Measurements from ENCODE around the gene RBBP9.
A peak's percentile ranks its signal among the peaks of the same experiment; 100 is the strongest.
"Not testable (repeated sequence)": the region's sequence is repeated elsewhere in the genome, so short reads cannot be mapped to it uniquely, and the experiment has no call there.

Gene RBBP9

GRCh38 chr20:18506744-18507143, 9.7 kb upstream of the RBBP9 start:
- ATAC-seq (ENCODE audit: insufficient read depth, low read depth) (no peak), DNase-seq (no peak)
- H3K4me3 ChIP-seq (ENCODE audit: low read depth in 1 of 2, low read length in 2 of 2): peak overlapping the region; percentile 72 to 74; a peak in 3 of 4 replicates

GRCh38 chr20:18504479-18505060, 7.5 kb upstream of the RBBP9 start:
- Histone ChIP-seq H3K27me3 (ENCODE audit: insufficient read depth, low read length, poor library complexity) (no peaks in the 10 kb centered on the region), H3K4me2 (ENCODE audit: insufficient read depth, low read length) (no peak overlapping the region), H3K36me3 (ENCODE audit: insufficient read depth, low read length) (peaks cover 5% of the 10 kb centered on the region), H2AFZ (ENCODE audit: low read depth, low read length) (no peak overlapping the region), H3K4me1 (ENCODE audit: insufficient read depth, low read length) (peaks cover 25% of the 10 kb centered on the region), H3K9ac (ENCODE audit: low read depth, low read length) (no peak overlapping the region), H3K9me3 (ENCODE audit: insufficient read depth, low read length, severe bottlenecking) (no peaks in the 10 kb centered on the region), H4K20me1 (ENCODE audit: insufficient read depth, low read length) (no peaks in the 10 kb centered on the region), H3K79me2 (ENCODE audit: insufficient read depth, low read length) (peaks cover 19% of the 10 kb centered on the region), H3K4me3 (ENCODE audit: low read depth in 1 of 2, low read length in 2 of 2) (no peak overlapping the region), H3K27ac (ENCODE audit: low read length) (no peak overlapping the region)
- ATAC-seq (ENCODE audit: insufficient read depth, low read depth): no peak
- no peak for DNase-seq
- TF ChIP-seq CTCF (IDR thresholded peaks at IDR 0.05; ENCODE audit: borderline replicate concordance, extremely low read depth, low read length, poor library complexity, severe bottlenecking) (no peak), EZH2 (IDR thresholded peaks at IDR 0.05; ENCODE audit: borderline replicate concordance, low read depth, low read length, severe bottlenecking) (no peak)

More at GRCh38 chr20:18506744-18507143, 9.7 kb upstream of the RBBP9 start:
- TF ChIP-seq EZH2 (IDR thresholded peaks at IDR 0.05; ENCODE audit: borderline replicate concordance, low read depth, low read length, severe bottlenecking) (no peak), CTCF (IDR thresholded peaks at IDR 0.05; ENCODE audit: borderline replicate concordance, extremely low read depth, low read length, poor library complexity, severe bottlenecking) (no peak)
- H3K27me3 ChIP-seq (ENCODE audit: insufficient read depth, low read length, poor library complexity): no peaks in the 10 kb centered on the region
- H3K27ac ChIP-seq (ENCODE audit: low read length): peak overlapping the region; percentile 96
- H3K4me1 ChIP-seq (ENCODE audit: insufficient read depth, low read length): peaks cover 31% of the 10 kb centered on the region
- peak overlapping the region; percentile 96 for H3K4me2 ChIP-seq (ENCODE audit: insufficient read depth, low read length)
- no peaks in the 10 kb centered on the region for H4K20me1 ChIP-seq (ENCODE audit: insufficient read depth, low read length)
- peaks cover 25% of the 10 kb centered on the region for H3K79me2 ChIP-seq (ENCODE audit: insufficient read depth, low read length)
- H3K9me3 ChIP-seq (ENCODE audit: insufficient read depth, low read length, severe bottlenecking): no peaks in the 10 kb centered on the region
- peaks cover 23% of the 10 kb centered on the region for H3K36me3 ChIP-seq (ENCODE audit: insufficient read depth, low read length)
- peak overlapping the region; percentile 65 for H3K9ac ChIP-seq (ENCODE audit: low read depth, low read length)
- peak overlapping the region; percentile 82 for H2AFZ ChIP-seq (ENCODE audit: low read depth, low read length)

GRCh38 chr20:18501672-18502071, 4.6 kb upstream of the RBBP9 start:
- H3K36me3 ChIP-seq (ENCODE audit: insufficient read depth, low read length); ATAC-seq (ENCODE audit: insufficient read depth, low read depth); H3K27ac ChIP-seq (ENCODE audit: low read length); H3K4me3 ChIP-seq (ENCODE audit: low read depth in 1 of 2, low read length in 2 of 2); H3K27me3 ChIP-seq (ENCODE audit: insufficient read depth, low read length, poor library complexity); H3K4me2 ChIP-seq (ENCODE audit: insufficient read depth, low read length); DNase-seq; H4K20me1 ChIP-seq (ENCODE audit: insufficient read depth, low read length); H3K9me3 ChIP-seq (ENCODE audit: insufficient read depth, low read length, severe bottlenecking); H3K9ac ChIP-seq (ENCODE audit: low read depth, low read length); H3K79me2 ChIP-seq (ENCODE audit: insufficient read depth, low read length): not testable (repeated sequence)
- Histone ChIP-seq H2AFZ (ENCODE audit: low read depth, low read length) (peak overlapping the region; percentile 29; the same call in 1 of the 2 replicates), H3K4me1 (ENCODE audit: insufficient read depth, low read length) (peaks cover 14% of the 10 kb centered on the region)

GRCh38 chr20:18497603-18498002, 578 bp upstream of the RBBP9 start:
- H3K9ac ChIP-seq (ENCODE audit: low read depth, low read length): peak overlapping the region; percentile 64
- peak overlapping the region; percentile 57 to 75; a peak in 3 of 4 replicates for H3K4me3 ChIP-seq (ENCODE audit: low read depth in 1 of 2, low read length in 2 of 2)
- peak overlapping the region; percentile 95 for H2AFZ ChIP-seq (ENCODE audit: low read depth, low read length)
- H3K79me2 ChIP-seq (ENCODE audit: insufficient read depth, low read length): peaks cover 15% of the 10 kb centered on the region
- peak overlapping the region; percentile 69 for H3K4me2 ChIP-seq (ENCODE audit: insufficient read depth, low read length)
- H3K36me3 ChIP-seq (ENCODE audit: insufficient read depth, low read length): peaks cover 13% of the 10 kb centered on the region
- H3K4me1 ChIP-seq (ENCODE audit: insufficient read depth, low read length): peaks cover 20% of the 10 kb centered on the region
- DNase-seq (no peak), ATAC-seq (ENCODE audit: insufficient read depth, low read depth) (no peak)
- no peaks in the 10 kb centered on the region for H3K9me3 ChIP-seq (ENCODE audit: insufficient read depth, low read length, severe bottlenecking)
- no peaks in the 10 kb centered on the region for H3K27me3 ChIP-seq (ENCODE audit: insufficient read depth, low read length, poor library complexity)
- no peaks in the 10 kb centered on the region for H4K20me1 ChIP-seq (ENCODE audit: insufficient read depth, low read length)
- peak overlapping the region; percentile 37 for H3K27ac ChIP-seq (ENCODE audit: low read length)
- no peak for TF ChIP-seq EZH2 (IDR thresholded peaks at IDR 0.05; ENCODE audit: borderline replicate concordance, low read depth, low read length, severe bottlenecking)
- TF ChIP-seq CTCF (IDR thresholded peaks at IDR 0.05; ENCODE audit: borderline replicate concordance, extremely low read depth, low read length, poor library complexity, severe bottlenecking): no peak
